T-helper 1 cell treated with Interleukin-12 subunit alpha and Interleukin-12 subunit beta and Interleukin-4 antibody, amounts not matched to agents 30 ng/mL and 1 ng/mL, for 36 hours (primary cell): Measurements from ENCODE around the gene CCDC120. TPM values are rescaled to one million over a fixed set of nuclear protein-coding genes. Genes with fewer than 3 reads are reported as not detected.

ENCODE experiments used
- intact Hi-C: fragments of 100-400 bp; cut with micrococcal nuclease; formaldehyde crosslinking; loops from one replicate; pipeline ENCODE4 v1.15.1; 2024
- total RNA-seq: library from RNA; stranded (reverse); gene quantifications from 2 replicates; pipeline ENCODE4 v1.2.3, GENCODE V29; 2022

Gene CCDC120
- total RNA-seq, 1 donor from 2014 or later: 8.3 TPM

DNA sequence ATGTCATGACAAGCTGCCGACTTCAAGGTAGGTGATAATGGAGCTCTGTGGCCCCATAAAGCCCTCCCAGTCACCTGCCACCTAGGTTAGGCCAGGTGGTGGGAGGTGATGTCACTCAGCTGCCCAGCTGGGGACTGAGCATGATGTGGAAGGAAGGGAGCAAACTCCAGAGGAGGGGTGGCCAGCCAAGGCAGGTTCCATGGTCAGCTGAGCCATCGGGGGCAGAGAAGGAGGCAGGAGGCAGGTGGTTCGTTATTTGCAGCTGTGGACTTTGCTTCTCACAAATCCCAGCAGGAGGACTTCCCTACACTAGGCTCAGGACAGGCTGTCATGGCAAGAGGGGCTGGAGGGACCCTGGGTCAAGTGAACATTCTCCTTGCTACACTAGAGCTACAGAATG, 2.1 kb downstream of the CCDC120 start:
- intact Hi-C loops: no loop called here

DNA sequence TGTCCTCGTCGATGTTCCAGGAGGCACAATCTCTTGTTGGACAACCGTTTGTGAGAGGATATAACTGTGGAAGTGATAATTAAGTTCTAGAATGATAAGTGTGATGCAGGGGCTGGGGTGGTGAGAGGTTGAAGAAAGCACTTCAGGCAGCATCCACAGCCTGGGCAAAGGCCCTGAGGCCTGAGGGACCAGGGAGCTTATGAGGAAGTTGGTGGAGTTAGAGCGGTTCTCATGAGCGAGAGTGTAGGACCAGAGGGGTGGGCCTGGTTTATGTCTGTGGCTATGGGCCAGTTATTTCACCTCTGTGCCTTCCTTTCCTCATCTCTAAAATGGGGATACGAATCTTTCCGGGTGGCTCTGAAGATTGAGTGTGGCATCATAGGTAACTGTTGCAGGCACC, 2.7 kb downstream of the CCDC120 start:
- intact Hi-C loops: no loop called here

DNA sequence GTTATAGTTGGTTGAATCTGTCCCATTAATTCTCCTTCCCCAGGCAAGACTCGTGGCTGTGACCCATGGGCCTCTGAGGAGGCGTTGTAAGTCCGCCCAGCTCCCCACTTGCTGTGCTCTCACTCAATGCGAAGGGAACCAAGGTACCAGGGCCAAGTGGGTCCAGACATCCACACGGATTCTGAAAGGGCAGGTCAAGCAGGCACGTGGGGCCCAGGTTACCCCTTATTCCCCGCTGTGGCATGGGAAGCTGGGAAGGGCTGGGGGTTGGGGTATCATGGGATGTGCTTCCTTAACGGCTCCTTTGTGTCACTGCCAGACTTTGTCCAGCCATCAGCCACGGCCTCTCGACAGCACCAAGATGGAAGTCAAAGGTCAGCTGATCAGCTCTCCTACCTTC, 3.1 kb downstream of the CCDC120 start:
- intact Hi-C loops: no loop called here

DNA sequence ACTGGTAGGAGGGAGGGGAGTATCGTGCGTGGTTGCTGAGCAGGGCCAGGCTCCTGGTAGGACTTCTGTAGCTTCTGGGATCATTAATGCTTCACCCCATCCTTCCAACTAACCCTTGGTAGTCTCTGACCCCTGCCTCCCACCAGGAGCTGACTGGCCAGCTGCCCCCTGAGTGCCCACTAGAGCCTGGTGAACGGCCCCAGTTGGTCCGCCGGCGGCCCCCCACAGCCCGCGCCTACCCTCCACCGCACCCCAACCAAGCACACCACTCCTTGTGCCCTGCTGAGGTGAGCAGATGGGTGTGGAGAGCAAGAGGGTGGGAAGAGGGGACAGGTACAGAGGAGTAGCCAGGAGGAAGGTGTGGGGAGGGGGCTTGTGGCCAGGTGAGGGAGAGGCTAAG, 4.9 kb downstream of the CCDC120 start:
- intact Hi-C loops: no loop called here

DNA sequence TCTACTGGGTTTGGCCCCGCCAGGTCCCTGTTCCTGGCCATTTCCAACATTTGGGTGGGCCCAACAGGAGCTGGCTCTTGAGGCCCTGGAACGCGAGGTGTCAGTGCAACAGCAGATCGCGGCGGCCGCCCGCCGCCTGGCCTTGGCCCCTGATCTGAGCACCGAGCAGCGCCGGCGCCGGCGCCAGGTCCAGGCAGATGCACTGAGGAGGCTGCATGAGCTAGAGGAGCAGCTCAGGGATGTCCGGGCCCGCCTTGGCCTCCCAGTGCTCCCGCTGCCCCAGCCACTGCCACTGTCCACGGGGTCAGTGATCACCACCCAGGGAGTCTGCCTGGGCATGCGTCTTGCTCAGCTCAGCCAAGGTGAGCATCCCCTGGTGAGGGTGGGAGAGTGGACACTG, 5.5 kb downstream of the CCDC120 start:
- intact Hi-C loops: no loop called here

DNA sequence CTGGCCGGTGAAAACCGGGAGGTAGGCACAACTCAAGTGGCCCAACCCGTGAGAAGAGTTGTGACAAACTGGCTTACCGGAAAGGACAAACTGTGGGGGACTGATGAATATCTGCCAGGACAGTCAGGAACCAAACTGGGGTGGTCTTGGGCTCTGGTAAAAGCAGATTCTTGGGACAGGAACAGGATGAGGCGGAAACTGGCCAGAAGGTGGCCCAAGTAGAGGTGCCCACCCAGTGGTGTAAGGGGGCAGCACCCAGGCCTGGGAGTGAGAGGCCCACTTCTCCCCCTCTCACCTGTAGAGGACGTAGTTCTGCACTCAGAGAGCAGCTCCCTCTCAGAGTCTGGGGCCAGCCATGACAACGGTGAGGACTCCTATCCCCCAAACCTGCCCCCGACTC, 5.9 kb downstream of the CCDC120 start:
- intact Hi-C loops: no loop called here

DNA sequence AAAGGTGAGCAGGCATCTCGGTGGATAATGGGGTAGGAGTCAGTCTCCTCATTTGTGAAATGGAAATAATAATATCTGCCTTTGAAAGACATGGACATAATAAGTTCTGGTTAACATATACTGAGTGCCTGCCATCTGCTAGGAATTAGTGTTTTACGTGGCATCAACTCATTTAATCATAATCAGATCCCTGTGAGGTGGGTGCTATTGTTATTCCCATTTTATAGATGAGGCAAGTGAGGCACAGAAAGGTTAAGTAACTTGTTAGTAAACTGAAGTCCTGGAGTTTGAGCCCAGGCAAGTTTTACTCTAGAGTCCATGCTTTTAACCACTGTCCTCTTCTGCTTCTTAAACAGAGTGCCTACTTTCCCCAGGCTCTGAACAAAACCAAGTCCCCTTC, 7.5 kb downstream of the CCDC120 start:
- intact Hi-C loops: no loop called here

DNA sequence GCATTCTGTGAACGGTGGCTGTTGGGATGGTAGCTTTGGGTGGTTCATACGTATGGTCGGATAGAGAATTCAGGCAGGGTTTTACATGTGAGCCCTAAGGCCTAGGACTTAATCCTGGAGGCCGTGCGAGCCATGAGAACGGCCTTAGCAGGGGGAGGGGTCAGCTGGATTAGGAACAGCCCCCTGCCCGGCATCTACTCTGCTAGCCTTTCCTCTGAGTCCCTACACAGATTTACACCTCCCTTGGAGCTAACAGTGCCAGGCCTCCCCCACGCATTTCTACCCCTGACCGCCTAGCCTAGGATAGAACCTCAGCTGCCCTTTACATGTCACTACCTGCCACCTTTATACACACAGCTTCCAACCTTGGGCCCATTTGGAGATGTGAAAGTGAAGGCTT, 7.9 kb downstream of the CCDC120 start:
- intact Hi-C loops: no loop called here

DNA sequence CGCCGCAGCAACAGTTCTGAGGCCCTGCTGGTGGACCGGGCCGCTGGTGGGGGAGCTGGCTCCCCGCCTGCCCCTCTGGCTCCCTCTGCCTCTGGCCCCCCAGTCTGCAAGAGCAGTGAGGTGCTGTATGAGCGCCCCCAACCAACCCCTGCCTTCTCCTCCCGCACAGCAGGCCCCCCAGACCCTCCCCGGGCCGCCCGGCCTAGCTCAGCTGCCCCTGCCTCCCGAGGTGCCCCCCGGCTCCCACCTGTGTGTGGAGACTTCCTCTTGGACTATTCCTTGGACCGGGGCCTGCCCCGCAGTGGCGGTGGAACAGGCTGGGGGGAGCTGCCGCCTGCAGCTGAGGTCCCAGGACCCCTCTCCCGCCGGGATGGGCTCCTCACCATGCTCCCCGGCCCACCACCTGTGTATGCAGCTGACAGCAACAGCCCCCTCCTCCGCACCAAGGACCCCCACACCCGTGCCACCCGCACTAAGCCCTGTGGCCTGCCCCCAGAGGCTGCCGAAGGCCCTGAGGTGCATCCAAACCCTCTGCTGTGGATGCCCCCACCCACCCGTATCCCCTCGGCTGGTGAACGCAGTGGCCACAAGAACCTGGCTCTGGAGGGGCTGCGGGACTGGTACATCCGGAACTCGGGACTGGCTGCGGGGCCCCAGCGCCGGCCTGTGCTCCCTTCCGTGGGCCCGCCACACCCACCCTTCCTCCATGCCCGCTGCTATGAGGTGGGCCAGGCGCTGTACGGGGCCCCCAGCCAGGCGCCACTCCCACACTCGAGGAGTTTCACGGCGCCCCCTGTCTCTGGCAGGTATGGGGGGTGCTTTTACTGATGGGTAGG, 8.7 kb downstream of the CCDC120 start:
- intact Hi-C loops: no loop called here

DNA sequence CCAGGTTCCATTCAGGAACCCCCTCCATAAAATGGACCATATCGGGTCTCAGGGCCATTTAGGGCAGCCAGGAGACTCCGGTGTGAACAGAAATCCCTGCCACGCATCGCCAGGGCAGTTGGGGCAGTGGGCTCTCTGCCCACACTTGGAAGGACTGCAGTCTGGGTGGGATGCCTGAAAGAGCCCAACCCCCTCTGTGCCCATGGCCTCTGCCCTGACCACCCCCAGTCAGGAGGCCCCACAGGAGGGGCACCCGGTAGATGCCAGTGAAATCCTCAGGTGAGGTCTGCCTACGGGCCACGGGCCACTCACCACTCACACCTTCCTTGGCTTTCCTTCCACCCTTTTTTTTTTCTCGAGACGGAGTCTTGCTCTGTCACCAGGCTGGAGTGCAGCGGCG, 10.2 kb downstream of the CCDC120 start:
- intact Hi-C loops: no loop called here

DNA sequence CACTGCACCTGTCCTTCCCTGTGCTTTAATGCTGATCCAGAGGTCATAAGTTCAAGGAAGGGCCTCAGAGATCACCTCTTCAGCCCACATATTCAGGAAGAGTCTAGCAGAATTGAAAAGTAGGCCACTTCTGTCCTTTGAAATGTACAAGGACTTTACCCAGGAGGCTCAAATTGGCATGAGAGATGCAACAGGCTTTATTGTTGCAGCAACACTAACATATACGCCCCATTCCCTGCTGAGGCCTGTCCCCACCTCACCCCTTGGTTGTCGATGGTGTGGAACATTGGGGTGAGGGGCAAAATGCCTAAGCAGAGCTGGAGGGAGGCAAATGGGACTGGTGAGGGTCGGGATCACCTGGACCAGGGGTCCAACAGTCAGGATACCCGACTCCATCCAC, 12.2 kb downstream of the CCDC120 start:
- intact Hi-C loops: loop anchor here (5.0 kb wide), 1 partner anchor 86 kb away; no protein-coding TSS in a partner anchor

DNA sequence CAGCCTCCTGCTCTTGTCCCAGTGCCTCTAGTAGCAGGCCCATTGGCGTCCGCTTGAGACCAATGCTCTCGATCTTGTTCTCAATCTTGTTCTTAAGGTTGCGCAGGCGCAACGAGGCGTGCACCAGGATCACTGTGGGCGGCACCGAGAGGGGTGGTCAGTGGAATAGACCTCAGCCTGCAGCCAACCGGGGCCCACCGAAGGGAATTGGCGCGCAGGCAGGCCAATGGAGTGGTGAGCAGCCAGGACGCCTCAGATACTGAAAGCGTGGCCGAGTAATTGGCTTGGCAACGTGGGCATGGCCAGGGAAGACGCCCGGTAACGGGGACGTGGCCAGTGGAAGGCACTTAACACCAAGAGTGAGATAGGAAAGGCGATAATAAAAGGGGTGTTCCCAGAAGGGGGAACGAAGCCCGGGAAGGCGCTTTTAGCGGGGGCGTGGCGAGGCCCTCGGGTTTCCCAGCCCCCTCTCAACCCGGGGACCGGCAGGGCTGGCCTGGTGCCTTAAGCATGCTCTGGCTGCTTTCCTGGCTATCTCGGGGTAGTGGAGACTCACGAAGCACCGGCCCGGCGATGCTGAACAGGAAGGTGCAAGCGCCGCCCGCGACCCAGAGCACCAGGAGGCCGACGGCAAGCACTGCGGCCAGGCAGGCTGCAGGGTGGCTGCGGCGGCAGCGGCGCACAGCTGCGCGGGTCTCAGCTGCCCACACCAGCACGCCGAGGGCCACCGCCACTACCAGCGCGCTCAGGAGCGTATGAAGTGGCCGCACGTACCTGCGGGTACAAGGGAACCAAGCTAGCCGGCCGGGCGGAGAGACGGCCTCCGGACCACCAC, 13.3 kb downstream of the CCDC120 start:
- intact Hi-C loops: loop anchor here (5.0 kb wide), 1 partner anchor 85 kb away; no protein-coding TSS in a partner anchor

DNA sequence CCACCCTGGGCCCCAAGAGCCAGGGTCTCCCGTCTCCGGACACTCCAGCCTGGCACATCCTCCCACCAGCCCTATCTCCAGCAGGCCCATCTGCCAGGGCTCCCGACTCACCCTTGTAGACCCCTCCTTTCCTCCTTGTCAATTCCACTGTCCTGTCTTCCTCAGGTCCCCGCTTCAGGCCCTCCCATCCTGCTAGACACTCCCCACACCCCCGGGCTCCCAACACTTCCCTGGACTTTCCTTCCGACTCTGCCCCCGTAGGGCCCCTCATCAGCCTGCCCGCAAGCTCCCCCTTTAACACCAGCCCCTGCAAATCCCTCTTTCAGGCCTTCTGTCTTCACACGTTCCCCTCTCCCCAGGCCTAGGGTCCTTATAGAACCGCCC, 13.9 kb downstream of the CCDC120 start:
- intact Hi-C loops: loop anchor here (5.0 kb wide), 1 partner anchor 85 kb away; no protein-coding TSS in a partner anchor

DNA sequence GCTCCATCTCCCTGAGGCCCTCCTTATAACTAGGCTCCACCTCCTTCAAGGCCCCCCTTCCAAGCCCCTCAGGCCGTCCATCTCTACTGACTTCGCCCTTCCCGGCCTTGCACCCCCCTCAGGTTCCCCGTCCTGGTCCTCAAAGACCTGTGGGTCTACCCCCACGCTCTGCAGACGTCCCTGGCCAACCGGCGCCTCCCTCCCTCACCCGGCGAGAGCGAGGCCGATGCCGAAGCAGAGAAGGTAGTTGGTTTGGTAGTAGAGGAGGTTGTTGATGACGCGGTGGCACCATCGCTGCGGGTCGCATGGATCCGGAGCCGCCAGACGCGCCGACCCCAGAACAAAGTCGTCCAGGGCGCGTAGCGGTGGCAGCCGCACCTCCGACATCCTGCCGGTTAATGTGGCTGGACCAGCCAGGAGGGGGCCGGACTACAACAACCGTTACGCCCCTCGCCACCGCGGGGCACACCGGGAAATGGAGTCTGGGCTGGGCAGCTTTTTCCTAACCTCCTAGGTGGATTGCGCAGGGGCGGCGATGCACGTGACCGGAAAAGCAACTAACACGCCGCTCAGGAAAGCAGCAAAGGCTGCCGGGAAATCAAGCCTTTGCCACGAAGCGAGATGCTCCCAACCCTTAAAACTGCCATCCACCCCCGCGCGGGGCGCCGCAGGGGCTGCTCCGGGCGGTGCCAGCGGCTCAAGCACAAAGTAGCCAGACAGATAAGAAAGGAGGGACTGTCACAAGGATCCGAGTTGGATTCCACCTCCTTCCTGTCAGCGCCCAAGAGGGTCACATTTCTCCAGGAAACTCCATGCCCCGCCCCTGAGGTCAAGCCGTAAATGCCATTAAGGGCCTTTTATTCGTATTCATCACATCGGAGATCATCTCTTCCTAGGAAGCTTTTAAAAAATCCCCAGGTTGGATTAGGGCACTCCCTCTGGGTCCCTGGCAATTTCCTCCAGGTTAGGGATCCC, 15.1 kb downstream of the CCDC120 start, which contains the start of gene PRAF2:
Gene PRAF2, minus strand, starts transcription at position 402 of the 975 bp plus-strand sequence. Its CDS starts 15 bp downstream, at position 387.
- intact Hi-C loops: loop anchor here (1.0 to 5.0 kb wide), 8 partner anchors 21 to 337 kb away; partner anchors contain the start of genes GPKOW, GRIPAP1 and TFE3

DNA sequence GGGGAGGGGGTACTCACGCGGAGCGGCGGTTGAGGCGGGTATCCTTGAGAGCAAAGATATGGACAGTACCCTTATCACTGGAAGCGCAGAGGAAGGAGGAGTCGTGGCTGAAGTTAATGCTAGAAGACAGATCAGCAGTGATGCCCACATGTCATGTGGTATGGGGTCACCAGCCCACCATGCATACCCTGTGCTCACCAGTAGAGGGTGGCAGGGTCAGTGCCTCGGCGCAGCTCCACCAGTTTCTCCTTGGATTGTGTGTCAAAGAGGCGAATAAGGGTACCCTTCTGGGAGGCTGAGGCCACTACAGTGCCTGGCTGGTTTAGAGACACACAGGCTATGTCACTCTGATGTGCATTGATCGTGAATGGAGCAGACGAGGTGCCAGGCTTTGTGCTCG, 16.5 kb downstream of the CCDC120 start:
- intact Hi-C loops: no loop called here

DNA sequence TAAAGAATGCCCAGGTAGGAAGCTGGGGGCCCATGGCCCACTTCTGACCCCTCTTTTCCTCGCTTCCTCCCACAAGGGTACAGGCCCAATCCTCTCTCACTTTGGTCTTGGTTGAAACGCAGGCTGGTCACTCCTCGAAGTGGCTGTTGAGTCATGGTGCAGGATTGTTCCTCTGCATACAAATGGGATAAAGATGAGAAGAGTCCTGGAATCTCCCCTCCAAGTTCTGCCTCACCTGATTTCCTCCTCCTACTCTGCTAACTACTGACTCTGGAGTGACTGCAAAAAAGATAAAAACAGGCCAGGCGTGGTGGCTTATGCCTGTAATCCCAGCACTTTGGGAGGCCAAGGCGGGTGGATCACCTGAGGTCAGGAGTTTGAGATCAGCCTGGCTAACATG, 19.1 kb downstream of the CCDC120 start:
- intact Hi-C loops: no loop called here

DNA sequence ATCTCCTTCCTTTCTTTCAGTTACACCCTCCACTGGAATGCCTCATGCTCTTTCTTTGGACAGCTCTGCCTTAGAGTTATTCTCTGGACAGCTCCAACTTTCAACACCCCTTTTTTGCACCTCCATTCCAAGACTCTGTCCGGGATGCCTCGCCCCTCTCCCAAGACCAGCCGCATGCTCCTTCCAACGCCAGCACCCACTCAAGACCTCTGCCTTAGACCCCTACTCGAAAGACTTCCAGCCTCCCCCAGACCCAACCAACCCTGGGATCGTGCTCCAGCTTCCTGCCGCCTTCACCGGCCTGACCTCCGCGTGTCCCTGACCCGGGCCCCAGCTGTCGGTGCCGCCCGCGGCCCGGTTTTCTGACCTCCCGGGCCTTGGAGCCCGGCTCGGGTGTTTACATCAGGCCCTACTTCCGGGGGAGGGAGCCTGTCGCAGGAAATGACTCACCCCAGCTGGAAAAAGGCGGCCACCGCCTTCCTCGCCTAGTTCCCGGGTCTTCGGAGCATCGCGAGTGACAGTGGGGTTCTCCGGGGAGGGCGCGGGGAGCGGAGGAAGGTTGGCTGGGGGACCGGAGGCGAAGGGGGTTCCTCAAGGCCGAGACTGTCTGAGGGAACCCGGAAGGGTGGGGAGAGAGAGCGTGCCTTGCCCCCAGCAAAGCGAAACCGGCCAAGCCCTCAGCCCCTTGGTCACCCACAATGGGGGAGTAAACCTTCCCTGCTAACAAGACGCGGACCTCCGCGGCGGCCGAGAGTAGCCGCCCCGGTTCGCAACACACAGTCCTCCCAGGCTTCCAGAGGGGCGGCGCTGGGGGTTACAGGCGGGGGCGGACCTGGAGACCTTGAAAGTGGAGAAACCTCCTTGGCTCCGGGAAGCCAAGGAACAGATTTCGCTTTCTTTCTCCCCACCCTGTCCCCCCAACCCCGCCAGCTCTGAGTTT, 21.0 kb downstream of the CCDC120 start, which contains the start of gene WDR45:
Gene WDR45, minus strand, starts transcription at position 399 of the 940 bp plus-strand sequence. CDS start 1,792 bp downstream, outside the sequence.
- intact Hi-C loops: loop anchor here (1.0 kb wide), 5 partner anchors 22 to 77 kb away; partner anchors contain the start of genes GPKOW, GRIPAP1 and TFE3

DNA sequence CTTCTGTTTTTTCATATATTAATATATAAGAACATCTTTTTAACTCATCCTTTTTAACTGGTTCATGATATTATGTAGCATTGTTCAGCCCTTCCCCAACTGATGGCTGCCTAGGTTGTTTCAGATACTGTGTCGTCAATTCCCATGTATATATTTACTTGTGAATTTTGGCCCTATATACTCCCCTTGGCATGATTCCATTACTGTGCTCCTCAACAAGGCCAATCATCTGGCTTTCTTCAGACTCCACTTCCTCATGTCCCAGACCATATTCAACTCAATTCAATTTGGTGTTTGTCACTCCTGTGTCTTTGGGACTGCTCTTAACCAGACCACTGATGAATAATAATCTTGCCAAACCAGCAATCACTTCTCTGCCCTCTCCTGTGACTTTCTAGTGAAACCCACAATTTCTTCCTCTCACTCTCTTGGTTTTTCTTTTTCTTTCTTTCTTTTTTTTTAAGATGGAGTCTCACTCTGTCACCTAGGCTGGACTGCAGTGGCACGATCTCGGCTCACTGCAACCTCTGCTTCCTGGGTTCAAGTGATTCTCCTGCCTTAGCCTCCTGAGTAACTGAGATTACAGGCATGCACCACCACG, 23.6 kb downstream of the CCDC120 start:
- intact Hi-C loops: no loop called here

DNA sequence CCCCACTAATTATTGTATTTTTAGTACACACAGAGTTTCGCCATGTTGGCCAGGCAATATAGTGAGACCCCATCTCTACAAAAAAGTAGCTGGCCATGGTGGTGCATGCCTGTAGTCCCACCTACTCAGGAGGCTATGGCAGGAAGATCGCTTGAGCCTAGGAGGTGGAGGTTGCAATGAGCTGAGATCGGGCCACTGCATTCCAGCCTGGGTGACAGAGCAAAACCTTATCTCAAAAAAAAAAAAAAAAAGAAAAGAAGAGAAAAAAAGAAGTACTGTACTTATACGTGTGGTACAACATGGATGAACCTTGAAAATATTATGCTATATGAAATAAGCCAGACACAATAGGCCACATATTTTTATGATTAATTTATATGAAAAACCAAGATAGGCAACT, 30.8 kb downstream of the CCDC120 start:
- intact Hi-C loops: no loop called here
